HEK293T (cell line): ENCODE results near the gene ARMC7.

Source experiments
- ARNT ChIP-seq: fragments of 450-650 bp; IDR thresholded peaks from 2 replicates; pipeline ENCODE4 v1.6.1; 2017; ENCODE audit warnings: mild to moderate bottlenecking
- FOXK2 ChIP-seq: fragments of 450-650 bp; IDR thresholded peaks from 2 replicates; pipeline ENCODE4 v1.6.1; 2016; ENCODE audit warnings: mild to moderate bottlenecking
- FOXM1 ChIP-seq: fragments of 450-650 bp; IDR thresholded peaks from 2 replicates; pipeline ENCODE4 v1.6.1; 2017; ENCODE audit warnings: mild to moderate bottlenecking, borderline replicate concordance
- L3MBTL2 ChIP-seq: fragments of 450-650 bp; conservative IDR thresholded peaks from 2 replicates; pipeline ENCODE4 v1.6.1; 2016; ENCODE audit warnings: mild to moderate bottlenecking
- PKNOX1 ChIP-seq: fragments of 450-650 bp; IDR thresholded peaks from 2 replicates; pipeline ENCODE4 v1.6.1; 2016
- SP1 ChIP-seq: fragments of 450-650 bp; IDR thresholded peaks from 2 replicates; pipeline ENCODE4 v1.6.1; 2017
- SUZ12 ChIP-seq: fragments of 450-650 bp; IDR thresholded peaks from 2 replicates; pipeline ENCODE4 v1.6.1; 2016; ENCODE audit warnings: mild to moderate bottlenecking
- ZNF384 ChIP-seq: fragments of 450-650 bp; IDR thresholded peaks from 2 replicates; pipeline ENCODE4 v1.6.1; 2016

GRCh38 chr17:75088465-75089417, 21.0 kb upstream of the ARMC7 start:
- no peak for TF ChIP-seq FOXM1
- no peak for TF ChIP-seq FOXK2
- TF ChIP-seq SP1, result no peak
- TF ChIP-seq PKNOX1, result no peak
- no peak for TF ChIP-seq SUZ12
- TF ChIP-seq L3MBTL2, result no peak
- TF ChIP-seq ZNF384, result no peak
- no peak for TF ChIP-seq ARNT
